ENCODE measurements around the gene OGFR.
"Not testable (repeated sequence)": the region's sequence is repeated elsewhere in the genome, so short reads cannot be mapped to it uniquely, and the experiment has no call there.

Gene OGFR

GRCh38 chr20:62840244-62841197 is 35.9 kb downstream of the OGFR start:
- WGBS, 2 experiments, result 84 to 85% methylated on average over 44 of the region's 45 CpGs
- Histone ChIP-seq H3K4me1 (ENCODE audit: control insufficient read depth, insufficient read depth, low read length) (peaks cover 6% of the 10 kb centered on the region), H3K27me3 (ENCODE audit: control insufficient read depth, insufficient read depth, low read length, poor library complexity, severe bottlenecking) (no peaks in the 10 kb centered on the region), H3K36me3 (ENCODE audit: control insufficient read depth, insufficient read depth, low read length) (no peaks in the 10 kb centered on the region), H3K9me3 (ENCODE audit: control insufficient read depth, low read length) (no peaks in the 10 kb centered on the region), H3K4me3 (ENCODE audit: insufficient read depth, low read depth, low read length) (no peak overlapping the region), H3K27ac (ENCODE audit: insufficient read depth, low read depth, low read length, poor library complexity, severe bottlenecking) (no peak overlapping the region)

GRCh38 chr20:62841705-62842212 is 37.1 kb downstream of the OGFR start:
- H3K27ac ChIP-seq (ENCODE audit: insufficient read depth, low read depth, low read length, poor library complexity, severe bottlenecking), result no peak overlapping the region
- no peaks in the 10 kb centered on the region for H3K36me3 ChIP-seq (ENCODE audit: control insufficient read depth, insufficient read depth, low read length)
- H3K4me1 ChIP-seq (ENCODE audit: control insufficient read depth, insufficient read depth, low read length), result peaks cover 6% of the 10 kb centered on the region
- 94 to 95% methylated on average over 15 to 16 of the region's 16 CpGs for WGBS, 2 experiments
- H3K4me3 ChIP-seq (ENCODE audit: insufficient read depth, low read depth, low read length), result no peak overlapping the region
- no peaks in the 10 kb centered on the region for H3K27me3 ChIP-seq (ENCODE audit: control insufficient read depth, insufficient read depth, low read length, poor library complexity, severe bottlenecking)
- no peaks in the 10 kb centered on the region for H3K9me3 ChIP-seq (ENCODE audit: control insufficient read depth, low read length)

GRCh38 chr20:62843656-62844055 is 39.0 kb downstream of the OGFR start:
- Histone ChIP-seq H3K9me3 (ENCODE audit: control insufficient read depth, low read length) (no peaks in the 10 kb centered on the region), H3K4me1 (ENCODE audit: control insufficient read depth, insufficient read depth, low read length) (peaks cover 6% of the 10 kb centered on the region), H3K27me3 (ENCODE audit: control insufficient read depth, insufficient read depth, low read length, poor library complexity, severe bottlenecking) (no peaks in the 10 kb centered on the region), H3K4me3 (ENCODE audit: insufficient read depth, low read depth, low read length) (no peak overlapping the region), H3K27ac (ENCODE audit: insufficient read depth, low read depth, low read length, poor library complexity, severe bottlenecking) (no peak overlapping the region), H3K36me3 (ENCODE audit: control insufficient read depth, insufficient read depth, low read length) (no peaks in the 10 kb centered on the region)
- 92 to 95% methylated on average over 10 of the region's 10 CpGs for WGBS, 2 experiments

- H3K27me3 ChIP-seq (ENCODE audit: control insufficient read depth, insufficient read depth, low read length, poor library complexity, severe bottlenecking), result no peaks in the 10 kb centered on the region
- no peak overlapping the region for H3K4me3 ChIP-seq (ENCODE audit: insufficient read depth, low read depth, low read length)
- H3K4me1 ChIP-seq (ENCODE audit: control insufficient read depth, insufficient read depth, low read length), result peaks cover 6% of the 10 kb centered on the region
- no peak overlapping the region for H3K27ac ChIP-seq (ENCODE audit: insufficient read depth, low read depth, low read length, poor library complexity, severe bottlenecking)
- 93 to 97% methylated on average over 7 of the region's 7 CpGs for WGBS, 2 experiments
- no peaks in the 10 kb centered on the region for H3K36me3 ChIP-seq (ENCODE audit: control insufficient read depth, insufficient read depth, low read length)
- H3K9me3 ChIP-seq (ENCODE audit: control insufficient read depth, low read length), result no peaks in the 10 kb centered on the region
Observed at GRCh38 chr20:62844182-62844581, 39.5 kb downstream of the OGFR start.

- Histone ChIP-seq H3K27ac (ENCODE audit: insufficient read depth, low read depth, low read length, poor library complexity, severe bottlenecking) (no peak overlapping the region), H3K9me3 (ENCODE audit: control insufficient read depth, low read length) (no peaks in the 10 kb centered on the region), H3K4me3 (ENCODE audit: insufficient read depth, low read depth, low read length) (no peak overlapping the region), H3K36me3 (ENCODE audit: control insufficient read depth, insufficient read depth, low read length) (no peaks in the 10 kb centered on the region), H3K4me1 (ENCODE audit: control insufficient read depth, insufficient read depth, low read length) (peaks cover 3% of the 10 kb centered on the region), H3K27me3 (ENCODE audit: control insufficient read depth, insufficient read depth, low read length, poor library complexity, severe bottlenecking) (no peaks in the 10 kb centered on the region)
- WGBS, 2 experiments, result 95 to 96% methylated on average over 15 to 16 of the region's 16 CpGs
Observed at GRCh38 chr20:62845416-62846160, 41.0 kb downstream of the OGFR start.

GRCh38 chr20:62846166-62846890 is 41.7 kb downstream of the OGFR start:
- no peaks in the 10 kb centered on the region for H3K36me3 ChIP-seq (ENCODE audit: control insufficient read depth, insufficient read depth, low read length)
- H3K27me3 ChIP-seq (ENCODE audit: control insufficient read depth, insufficient read depth, low read length, poor library complexity, severe bottlenecking), result no peaks in the 10 kb centered on the region
- WGBS, 2 experiments, result 96% methylated on average over 17 to 18 of the region's 19 CpGs
- H3K4me3 ChIP-seq (ENCODE audit: insufficient read depth, low read depth, low read length), result no peak overlapping the region
- no peaks in the 10 kb centered on the region for H3K4me1 ChIP-seq (ENCODE audit: control insufficient read depth, insufficient read depth, low read length)
- H3K9me3 ChIP-seq (ENCODE audit: control insufficient read depth, low read length), result no peaks in the 10 kb centered on the region
- H3K27ac ChIP-seq (ENCODE audit: insufficient read depth, low read depth, low read length, poor library complexity, severe bottlenecking), result no peak overlapping the region

- H3K27ac ChIP-seq (ENCODE audit: insufficient read depth, low read depth, low read length, poor library complexity, severe bottlenecking); H3K4me1 ChIP-seq (ENCODE audit: control insufficient read depth, insufficient read depth, low read length); H3K9me3 ChIP-seq (ENCODE audit: control insufficient read depth, low read length); H3K4me3 ChIP-seq (ENCODE audit: insufficient read depth, low read depth, low read length); H3K27me3 ChIP-seq (ENCODE audit: control insufficient read depth, insufficient read depth, low read length, poor library complexity, severe bottlenecking): not testable (repeated sequence)
- peaks cover 13% of the 10 kb centered on the region for H3K36me3 ChIP-seq (ENCODE audit: control insufficient read depth, insufficient read depth, low read length)
- WGBS, 2 experiments, result 90 to 95% methylated on average over 7 of the region's 7 CpGs
Observed at GRCh38 chr20:62848917-62849316, 44.3 kb downstream of the OGFR start.

- no peak overlapping the region for H3K4me3 ChIP-seq (ENCODE audit: insufficient read depth, low read depth, low read length)
- no peaks in the 10 kb centered on the region for H3K9me3 ChIP-seq (ENCODE audit: control insufficient read depth, low read length)
- H3K27me3 ChIP-seq (ENCODE audit: control insufficient read depth, insufficient read depth, low read length, poor library complexity, severe bottlenecking), result no peaks in the 10 kb centered on the region
- no peaks in the 10 kb centered on the region for H3K4me1 ChIP-seq (ENCODE audit: control insufficient read depth, insufficient read depth, low read length)
- no peak overlapping the region for H3K27ac ChIP-seq (ENCODE audit: insufficient read depth, low read depth, low read length, poor library complexity, severe bottlenecking)
- H3K36me3 ChIP-seq (ENCODE audit: control insufficient read depth, insufficient read depth, low read length), result peaks cover 16% of the 10 kb centered on the region
Observed at GRCh38 chr20:62849431-62849830, 44.8 kb downstream of the OGFR start.

- H3K36me3 ChIP-seq (ENCODE audit: control insufficient read depth, insufficient read depth, low read length), result peaks cover 16% of the 10 kb centered on the region
- WGBS, 2 experiments, result 88 to 89% methylated on average over 22 of the region's 22 CpGs
- no peaks in the 10 kb centered on the region for H3K27me3 ChIP-seq (ENCODE audit: control insufficient read depth, insufficient read depth, low read length, poor library complexity, severe bottlenecking)
- no peaks in the 10 kb centered on the region for H3K9me3 ChIP-seq (ENCODE audit: control insufficient read depth, low read length)
- H3K27ac ChIP-seq (ENCODE audit: insufficient read depth, low read depth, low read length, poor library complexity, severe bottlenecking), result no peak overlapping the region
- no peak overlapping the region for H3K4me3 ChIP-seq (ENCODE audit: insufficient read depth, low read depth, low read length)
- H3K4me1 ChIP-seq (ENCODE audit: control insufficient read depth, insufficient read depth, low read length), result no peaks in the 10 kb centered on the region
Observed at GRCh38 chr20:62850333-62850974, 45.8 kb downstream of the OGFR start.

All from ectodermal cell (in vitro differentiated cells).